ENCODE data around the gene TTC1. TPM values are rescaled to one million over a fixed set of nuclear protein-coding genes. Genes with fewer than 3 reads are reported as not detected.
"Not testable (repeated sequence)": the region's sequence is repeated elsewhere in the genome, so short reads cannot be mapped to it uniquely, and the experiment has no call there.

TTC1 gene
- total RNA-seq, 1 experiment from 2014 or later = 84.6 TPM

DNA sequence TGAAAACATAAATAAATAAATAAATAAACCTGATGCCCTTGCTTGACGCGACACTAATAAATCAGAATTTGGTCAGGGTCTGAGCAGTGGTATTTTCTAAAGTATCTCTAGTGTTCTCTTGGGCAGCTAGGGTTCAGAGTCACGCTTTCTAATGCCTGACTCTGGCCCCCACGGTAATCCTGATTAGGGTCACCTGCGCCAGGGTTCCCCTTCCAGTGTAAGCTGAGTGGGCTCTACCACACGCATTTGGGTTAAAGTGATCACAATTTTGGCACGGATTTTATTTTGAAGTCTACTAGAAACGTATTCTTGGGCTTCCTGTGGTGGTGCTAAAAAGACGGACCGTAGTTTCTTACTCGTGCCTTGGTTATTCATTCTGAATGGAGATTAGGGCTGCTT is 651 bp downstream of the TTC1 start:
- no peaks in the 10 kb centered on the region for H3K9me3 Mint-ChIP-seq (ENCODE audit: unreplicated experiment)
- ChIA-PET CTCF (interaction anchor here (0.6 to 3.9 kb wide), 11 partner anchors 9 to 972 kb away, joined by 3 to 41 read pairs (median 3); no protein-coding TSS in a partner anchor), POLR2A (interaction anchor here (0.6 to 2.9 kb wide), 47 partner anchors 8 to 831 kb away, joined by 3 to 23 read pairs (median 3); partner anchors contain the start of genes FAM200C, PTTG1, PWWP2A and SLU7)
- peaks cover 19% of the 10 kb centered on the region for H3K4me1 Mint-ChIP-seq (ENCODE audit: insufficient read depth, unreplicated experiment)
- no peaks in the 10 kb centered on the region for H3K27me3 Mint-ChIP-seq (ENCODE audit: insufficient read depth, unreplicated experiment)
- TF ChIP-seq CTCF (IDR thresholded peaks at IDR 0.05; ENCODE audit: unreplicated experiment) = no peak
- intact Hi-C loops (cut with micrococcal nuclease) = no loop called here
- peak overlapping the region; percentile 92 for H3K4me3 Mint-ChIP-seq (ENCODE audit: unreplicated experiment)
- H3K27ac Mint-ChIP-seq (ENCODE audit: low read depth, unreplicated experiment) = peak overlapping the region; percentile 98
- BruUV-seq (replicated peaks) = no TSS peak
- peaks cover 28% of the 10 kb centered on the region for H3K36me3 Mint-ChIP-seq (ENCODE audit: insufficient read depth, unreplicated experiment)
- no peak for DNase-seq (ENCODE audit: unreplicated experiment)

DNA sequence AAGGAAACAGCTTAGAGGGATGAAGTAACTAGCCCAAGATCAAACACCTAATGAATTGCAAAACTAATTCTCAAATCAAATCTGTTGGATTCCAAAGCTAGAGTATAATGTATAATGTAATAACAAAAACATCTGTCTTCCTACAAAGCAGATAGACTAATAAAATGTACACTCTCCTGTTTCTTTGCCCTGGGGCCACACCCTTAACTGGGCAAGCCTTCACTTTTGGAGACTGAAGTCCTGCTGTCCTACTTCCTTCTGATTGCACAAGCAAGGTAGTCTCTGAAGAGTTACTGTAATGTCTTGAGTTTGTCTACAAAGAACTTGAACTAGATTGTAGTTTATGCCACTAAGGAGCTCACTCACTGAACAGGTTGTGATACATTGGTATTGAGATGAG is 2.5 kb downstream of the TTC1 start:
- no peak for TF ChIP-seq CTCF (IDR thresholded peaks at IDR 0.05; ENCODE audit: unreplicated experiment)
- H3K27me3 Mint-ChIP-seq (ENCODE audit: insufficient read depth, unreplicated experiment) = no peaks in the 10 kb centered on the region
- peak overlapping the region; percentile 92 for H3K4me3 Mint-ChIP-seq (ENCODE audit: unreplicated experiment)
- intact Hi-C loops (cut with micrococcal nuclease) = no loop called here
- CTCF ChIA-PET = interaction anchor here (0.5 to 3.9 kb wide), 6 partner anchors 10 to 496 kb away, joined by 3 to 41 read pairs (median 3); no protein-coding TSS in a partner anchor
- BruUV-seq (replicated peaks) = no TSS peak
- peak; percentile 35 for DNase-seq (ENCODE audit: unreplicated experiment)
- H3K27ac Mint-ChIP-seq (ENCODE audit: low read depth, unreplicated experiment) = peak overlapping the region; percentile 98
- H3K4me1 Mint-ChIP-seq (ENCODE audit: insufficient read depth, unreplicated experiment) = peaks cover 19% of the 10 kb centered on the region
- no peaks in the 10 kb centered on the region for H3K9me3 Mint-ChIP-seq (ENCODE audit: unreplicated experiment)
- POLR2A ChIA-PET = interaction anchor here (1.6 kb wide), 1 partner anchor 10 kb away, joined by 13 read pairs; no protein-coding TSS in a partner anchor
- H3K36me3 Mint-ChIP-seq (ENCODE audit: insufficient read depth, unreplicated experiment) = peaks cover 36% of the 10 kb centered on the region

- POLR2A ChIA-PET; intact Hi-C loops (cut with micrococcal nuclease): not testable (repeated sequence)
- peaks cover 46% of the 10 kb centered on the region for H3K36me3 Mint-ChIP-seq (ENCODE audit: insufficient read depth, unreplicated experiment)
These were observed 5.3 kb downstream of the TTC1 start for GRCh38 chr5:160014197-160014596.

DNA sequence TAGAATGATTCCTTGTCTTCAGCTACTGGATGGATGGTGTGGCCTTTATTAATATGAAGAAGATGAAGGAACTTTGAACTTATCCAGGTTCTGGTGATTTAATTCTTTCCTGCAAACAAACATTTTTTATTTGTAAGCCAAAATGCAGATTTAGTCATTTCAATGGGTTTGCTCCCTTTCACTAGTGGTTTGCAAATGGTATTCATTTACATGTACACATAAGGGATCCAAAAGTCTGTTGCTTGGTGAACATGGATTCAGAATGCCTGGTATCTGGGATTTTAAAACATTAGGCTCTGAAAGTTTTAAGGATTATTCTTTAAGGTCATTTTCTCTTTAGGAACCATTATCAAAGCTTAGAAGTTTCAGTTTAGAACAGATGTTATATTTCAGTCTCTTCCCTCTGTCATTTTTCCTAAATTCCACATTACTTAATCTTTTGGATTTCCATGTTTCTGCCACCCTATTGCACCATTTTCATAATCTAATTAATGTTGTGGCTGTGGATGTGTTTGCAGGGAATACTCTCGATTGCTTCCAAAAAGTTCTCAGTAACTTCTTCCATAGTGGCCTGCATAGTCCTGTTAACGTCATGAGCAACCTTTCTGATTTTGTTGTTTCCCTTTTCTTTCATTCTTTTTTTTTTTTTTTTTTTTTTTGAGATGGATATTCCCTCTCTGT is 10.1 kb downstream of the TTC1 start:
- no peak for DNase-seq (ENCODE audit: unreplicated experiment)
- H3K36me3 Mint-ChIP-seq (ENCODE audit: insufficient read depth, unreplicated experiment) = peaks cover 65% of the 10 kb centered on the region
- CTCF ChIA-PET = interaction anchor here (1.1 to 10.1 kb wide), 4 partner anchors 9 to 372 kb away, joined by 3 to 175 read pairs (median 84); no protein-coding TSS in a partner anchor
- no peak overlapping the region for H3K27ac Mint-ChIP-seq (ENCODE audit: low read depth, unreplicated experiment)
- no peak for TF ChIP-seq CTCF (IDR thresholded peaks at IDR 0.05; ENCODE audit: unreplicated experiment)
- no peaks in the 10 kb centered on the region for H3K27me3 Mint-ChIP-seq (ENCODE audit: insufficient read depth, unreplicated experiment)
- no TSS peak for BruUV-seq (replicated peaks)
- intact Hi-C loops (cut with micrococcal nuclease) = no loop called here
- H3K4me3 Mint-ChIP-seq (ENCODE audit: unreplicated experiment) = no peak overlapping the region
- POLR2A ChIA-PET = interaction anchor here (0.7 to 1.4 kb wide), 2 partner anchors 10 to 686 kb away, joined by 3 to 7 read pairs; partner anchors contain the start of gene TTC1
- H3K9me3 Mint-ChIP-seq (ENCODE audit: unreplicated experiment) = no peaks in the 10 kb centered on the region
- peaks cover 13% of the 10 kb centered on the region for H3K4me1 Mint-ChIP-seq (ENCODE audit: insufficient read depth, unreplicated experiment)

More at GRCh38 chr5:160014197-160014596, 5.3 kb downstream of the TTC1 start:
- not testable (repeated sequence) for H3K9me3 Mint-ChIP-seq (ENCODE audit: unreplicated experiment); DNase-seq (ENCODE audit: unreplicated experiment); H3K4me3 Mint-ChIP-seq (ENCODE audit: unreplicated experiment); H3K27me3 Mint-ChIP-seq (ENCODE audit: insufficient read depth, unreplicated experiment); H3K27ac Mint-ChIP-seq (ENCODE audit: low read depth, unreplicated experiment); BruUV-seq (replicated peaks)
- H3K4me1 Mint-ChIP-seq (ENCODE audit: insufficient read depth, unreplicated experiment) = peaks cover 19% of the 10 kb centered on the region
- CTCF ChIA-PET = interaction anchor here (1.7 kb wide), 1 partner anchor 8 kb away, joined by 13 read pairs; no protein-coding TSS in a partner anchor
